Kidney epithelial cell (primary cell): ENCODE results near the gene NOTCH2. TPM values are rescaled to one million over a fixed set of nuclear protein-coding genes. Genes with fewer than 3 reads are reported as not detected.

Source experiments
- DNase-seq: peaks from one replicate; pipeline ENCODE4 v3.0.0-alpha.2; 2010; ENCODE audit warnings: low read depth
- H3K27me3 ChIP-seq: 2 replicates; pipeline ENCODE4 v1.6.0; 2011; ENCODE audit warnings: low read length; ENCODE audit not compliant: control insufficient read depth, insufficient read depth
- H3K36me3 ChIP-seq: 2 replicates; pipeline ENCODE4 v1.5.1; 2011; ENCODE audit warnings: low read length; ENCODE audit not compliant: control insufficient read depth, insufficient read depth
- H3K4me3 ChIP-seq: 2 replicates; pipeline ENCODE4 v1.5.1; 2011; ENCODE audit warnings: low read depth, mild to moderate bottlenecking, control low read depth, low read length
- total RNA-seq: library from RNA; depleted of rRNA; stranded (reverse); fragments of >200 nt; gene quantifications from 2 replicates; pipeline ENCODE4 v1.2.3, GENCODE V29; 2015
- TF ChIP-seq, protein P1 (sequence below): IDR thresholded peaks from 2 replicates; pipeline ENCODE4 v1.5.1; 2011; ENCODE audit warnings: mild to moderate bottlenecking, moderate library complexity, low read length, control low read depth, inconsistent platforms; ENCODE audit not compliant: insufficient read depth, poor library complexity, severe bottlenecking

NOTCH2 gene
- total RNA-seq, 1 donor from 2014 or later: 136 TPM

DNA sequence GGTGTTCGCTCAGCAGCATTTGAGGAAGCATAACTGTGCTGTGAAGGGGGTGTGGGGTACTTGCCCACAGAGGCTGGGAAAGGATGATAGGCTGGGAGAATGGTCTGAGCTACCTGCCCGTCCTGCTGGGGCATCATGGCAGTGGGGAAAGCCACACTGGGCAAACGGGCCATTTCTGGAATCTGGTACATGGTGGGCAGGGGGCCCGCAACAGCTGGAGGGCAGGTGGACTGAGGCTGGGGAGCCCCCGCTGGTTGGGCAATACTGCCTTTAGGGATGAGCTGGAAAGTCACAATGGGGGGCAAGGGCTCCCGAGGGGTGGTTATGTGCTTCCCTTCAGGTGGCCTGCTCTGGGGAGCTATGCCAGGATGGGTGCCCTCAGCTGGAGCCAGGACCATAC lies 153.9 kb downstream of the NOTCH2 start:
- H3K36me3 ChIP-seq: peaks cover 6% of the 10 kb centered on the region
- TF ChIP-seq, protein P1, sequence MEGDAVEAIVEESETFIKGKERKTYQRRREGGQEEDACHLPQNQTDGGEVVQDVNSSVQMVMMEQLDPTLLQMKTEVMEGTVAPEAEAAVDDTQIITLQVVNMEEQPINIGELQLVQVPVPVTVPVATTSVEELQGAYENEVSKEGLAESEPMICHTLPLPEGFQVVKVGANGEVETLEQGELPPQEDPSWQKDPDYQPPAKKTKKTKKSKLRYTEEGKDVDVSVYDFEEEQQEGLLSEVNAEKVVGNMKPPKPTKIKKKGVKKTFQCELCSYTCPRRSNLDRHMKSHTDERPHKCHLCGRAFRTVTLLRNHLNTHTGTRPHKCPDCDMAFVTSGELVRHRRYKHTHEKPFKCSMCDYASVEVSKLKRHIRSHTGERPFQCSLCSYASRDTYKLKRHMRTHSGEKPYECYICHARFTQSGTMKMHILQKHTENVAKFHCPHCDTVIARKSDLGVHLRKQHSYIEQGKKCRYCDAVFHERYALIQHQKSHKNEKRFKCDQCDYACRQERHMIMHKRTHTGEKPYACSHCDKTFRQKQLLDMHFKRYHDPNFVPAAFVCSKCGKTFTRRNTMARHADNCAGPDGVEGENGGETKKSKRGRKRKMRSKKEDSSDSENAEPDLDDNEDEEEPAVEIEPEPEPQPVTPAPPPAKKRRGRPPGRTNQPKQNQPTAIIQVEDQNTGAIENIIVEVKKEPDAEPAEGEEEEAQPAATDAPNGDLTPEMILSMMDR: no peak
- DNase-seq: no peak
- H3K27me3 ChIP-seq: no peaks in the 10 kb centered on the region
- no peak overlapping the region for H3K4me3 ChIP-seq

GRCh38 chr1:119914071-119914470 lies 155.4 kb downstream of the NOTCH2 start:
- no peak for DNase-seq
- Histone ChIP-seq H3K4me3 (no peak overlapping the region), H3K27me3 (no peaks in the 10 kb centered on the region), H3K36me3 (peaks cover 4% of the 10 kb centered on the region)
- TF ChIP-seq, protein P1: no peak

- H3K27me3 ChIP-seq: no peaks in the 10 kb centered on the region
- H3K36me3 ChIP-seq: peaks cover 4% of the 10 kb centered on the region
- TF ChIP-seq, protein P1: no peak
- DNase-seq: no peak
- no peak overlapping the region for H3K4me3 ChIP-seq
Measured at GRCh38 chr1:119912963-119913362, 156.5 kb downstream of the NOTCH2 start.

DNA sequence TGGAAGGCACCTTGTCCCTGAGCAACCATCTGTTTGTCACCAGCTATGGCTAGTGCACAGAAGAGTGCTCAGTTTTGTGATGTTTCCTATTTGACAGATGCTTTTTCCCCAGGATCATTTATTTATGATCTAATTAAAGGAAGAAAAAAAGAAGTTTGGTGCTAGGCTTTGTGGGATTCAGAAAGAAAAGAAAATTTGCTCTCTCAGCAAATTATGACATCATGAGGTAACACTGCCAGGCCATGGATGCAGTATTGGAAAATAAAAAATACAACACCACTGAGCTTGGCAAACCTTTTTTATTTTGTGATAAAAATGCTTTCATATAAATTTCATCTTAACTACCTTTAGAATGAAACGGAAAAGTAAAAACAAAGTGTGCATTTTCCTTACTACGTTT lies 157.7 kb downstream of the NOTCH2 start:
- Histone ChIP-seq H3K4me3 (no peak overlapping the region), H3K27me3 (no peaks in the 10 kb centered on the region), H3K36me3 (peaks cover 4% of the 10 kb centered on the region)
- TF ChIP-seq, protein P1: no peak
- DNase-seq: no peak

GRCh38 chr1:119910618-119911017 lies 158.8 kb downstream of the NOTCH2 start:
- DNase-seq: no peak
- no peak overlapping the region for H3K4me3 ChIP-seq
- no peaks in the 10 kb centered on the region for H3K27me3 ChIP-seq
- H3K36me3 ChIP-seq: peaks cover 2% of the 10 kb centered on the region
- TF ChIP-seq, protein P1: no peak

GRCh38 chr1:119909890-119910596 lies 159.4 kb downstream of the NOTCH2 start:
- no peaks in the 10 kb centered on the region for H3K27me3 ChIP-seq
- no peak overlapping the region for H3K4me3 ChIP-seq
- no peaks in the 10 kb centered on the region for H3K36me3 ChIP-seq
- TF ChIP-seq, protein P1: no peak
- DNase-seq: no peak
